ENCODE results near the gene CDK16.

DNA sequence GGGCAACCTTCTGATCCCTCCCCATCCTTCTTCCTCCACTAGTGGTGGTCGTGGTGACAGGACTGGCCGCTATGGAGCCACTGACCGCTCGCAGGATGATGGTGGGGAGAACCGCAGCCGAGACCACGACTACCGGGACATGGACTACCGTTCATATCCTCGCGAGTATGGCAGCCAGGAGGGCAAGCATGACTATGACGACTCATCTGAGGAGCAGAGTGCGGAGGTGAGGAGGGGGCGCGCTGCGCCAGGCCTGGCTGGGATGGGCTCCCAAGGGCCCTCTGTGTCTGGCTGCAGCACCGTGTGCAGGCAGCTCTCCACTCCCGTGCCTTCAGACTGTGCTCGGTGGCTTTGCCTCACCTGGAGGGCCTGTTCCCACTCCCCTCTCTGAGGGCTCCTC lies 49.2 kb upstream of the CDK16 start:
- TF ChIP-seq, protein P1, sequence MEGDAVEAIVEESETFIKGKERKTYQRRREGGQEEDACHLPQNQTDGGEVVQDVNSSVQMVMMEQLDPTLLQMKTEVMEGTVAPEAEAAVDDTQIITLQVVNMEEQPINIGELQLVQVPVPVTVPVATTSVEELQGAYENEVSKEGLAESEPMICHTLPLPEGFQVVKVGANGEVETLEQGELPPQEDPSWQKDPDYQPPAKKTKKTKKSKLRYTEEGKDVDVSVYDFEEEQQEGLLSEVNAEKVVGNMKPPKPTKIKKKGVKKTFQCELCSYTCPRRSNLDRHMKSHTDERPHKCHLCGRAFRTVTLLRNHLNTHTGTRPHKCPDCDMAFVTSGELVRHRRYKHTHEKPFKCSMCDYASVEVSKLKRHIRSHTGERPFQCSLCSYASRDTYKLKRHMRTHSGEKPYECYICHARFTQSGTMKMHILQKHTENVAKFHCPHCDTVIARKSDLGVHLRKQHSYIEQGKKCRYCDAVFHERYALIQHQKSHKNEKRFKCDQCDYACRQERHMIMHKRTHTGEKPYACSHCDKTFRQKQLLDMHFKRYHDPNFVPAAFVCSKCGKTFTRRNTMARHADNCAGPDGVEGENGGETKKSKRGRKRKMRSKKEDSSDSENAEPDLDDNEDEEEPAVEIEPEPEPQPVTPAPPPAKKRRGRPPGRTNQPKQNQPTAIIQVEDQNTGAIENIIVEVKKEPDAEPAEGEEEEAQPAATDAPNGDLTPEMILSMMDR (IDR thresholded peaks at IDR 0.05): no peak
- TF ChIP-seq ZFX (IDR thresholded peaks at IDR 0.05; ENCODE audit: borderline replicate concordance): no peak
